ENCODE results near the gene CCP110. TPM values are rescaled to one million over a fixed set of nuclear protein-coding genes. Genes with fewer than 3 reads are reported as not detected.

Gene CCP110
- total and polyA plus RNA-seq, 2 of the 13 experiments (the other 11 are each of a cell fraction or from before 2014, with no cell fraction given) = 10.0 to 11.1 TPM

GRCh38 chr16:19542138-19542821 is 18.5 kb downstream of the CCP110 start (continued):
- TF ChIP-seq DZIP1 (CRISPR knock-in tag; IDR thresholded peaks at IDR 0.05) (no peak), MED1 (CRISPR knock-in tag; IDR thresholded peaks at IDR 0.05) (peak; percentile 97), SPEN (CRISPR knock-in tag; IDR thresholded peaks at IDR 0.05; ENCODE audit: low read depth) (no peak), ZNF142 (CRISPR knock-in tag; IDR thresholded peaks at IDR 0.05) (no peak), ESRRA (CRISPR knock-in tag; IDR thresholded peaks at IDR 0.05; ENCODE audit: low read depth) (no peak; the same call in 1 of the 2 replicates), POLR2AphosphoS2 (IDR thresholded peaks at IDR 0.05; ENCODE audit: low read depth, low read length) (no peak), ZSCAN5A (CRISPR knock-in tag; IDR thresholded peaks at IDR 0.05; ENCODE audit: borderline replicate concordance) (peak; percentile 24; the same call in 1 of the 2 replicates), ZNF205 (CRISPR knock-in tag; IDR thresholded peaks at IDR 0.05) (peak; percentile 75; the same call in 1 of the 2 replicates), TOPORS (CRISPR knock-in tag; IDR thresholded peaks at IDR 0.05) (no peak), IKZF5 (CRISPR knock-in tag; IDR thresholded peaks at IDR 0.05) (peak; percentile 93), SAFB2 (CRISPR knock-in tag; IDR thresholded peaks at IDR 0.05; ENCODE audit: borderline replicate concordance, low read depth) (no peak), ZNF569 (CRISPR knock-in tag; IDR thresholded peaks at IDR 0.05; ENCODE audit: borderline replicate concordance) (no peak), ZNF207 (IDR thresholded peaks at IDR 0.05; ENCODE audit: borderline replicate concordance) (no peak), NFIB (CRISPR knock-in tag; IDR thresholded peaks at IDR 0.05; ENCODE audit: borderline replicate concordance) (no peak)
